ENCODE results near the gene KLC1. TPM values are rescaled to one million over a fixed set of nuclear protein-coding genes. Genes with fewer than 3 reads are reported as not detected.

KLC1 gene
- total RNA-seq, 2 experiments from 2014 or later: 171 to 206 TPM

- DNase-seq: no peak
- no peak for ATAC-seq
- H3K36me3 Mint-ChIP-seq: peaks cover 23% of the 10 kb centered on the region
- no peaks in the 10 kb centered on the region for H3K9me3 Mint-ChIP-seq (ENCODE audit: low read depth)
- no peak overlapping the region for H3K4me3 Mint-ChIP-seq
- no peak overlapping the region for H3K27ac Mint-ChIP-seq
- H3K27me3 Mint-ChIP-seq: no peaks in the 10 kb centered on the region
- CTCF ChIA-PET: no interaction called here
- H3K4me1 Mint-ChIP-seq: peaks cover 4% of the 10 kb centered on the region
Observed at GRCh38 chr14:103656031-103656755, 27.2 kb downstream of the KLC1 start.

DNA sequence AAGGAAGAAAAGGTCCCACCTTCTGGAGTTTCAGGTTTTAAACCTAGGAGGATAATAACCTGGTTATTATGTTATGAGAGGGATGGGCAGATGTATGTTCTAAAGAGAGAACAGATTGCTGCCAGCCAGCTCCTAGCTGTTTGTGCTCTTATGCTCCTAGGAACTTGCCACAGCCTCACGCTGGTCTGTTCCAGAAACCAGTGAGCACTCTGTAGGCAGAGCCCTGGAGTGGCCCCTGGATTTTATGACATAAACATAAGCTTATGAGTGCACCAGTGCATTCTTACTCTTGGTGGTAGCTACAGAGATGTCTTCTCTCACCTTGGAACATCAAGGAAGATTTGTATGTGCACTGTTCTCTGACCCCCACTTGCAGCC lies 27.7 kb downstream of the KLC1 start:
- peaks cover 25% of the 10 kb centered on the region for H3K36me3 Mint-ChIP-seq
- ATAC-seq: no peak

DNA sequence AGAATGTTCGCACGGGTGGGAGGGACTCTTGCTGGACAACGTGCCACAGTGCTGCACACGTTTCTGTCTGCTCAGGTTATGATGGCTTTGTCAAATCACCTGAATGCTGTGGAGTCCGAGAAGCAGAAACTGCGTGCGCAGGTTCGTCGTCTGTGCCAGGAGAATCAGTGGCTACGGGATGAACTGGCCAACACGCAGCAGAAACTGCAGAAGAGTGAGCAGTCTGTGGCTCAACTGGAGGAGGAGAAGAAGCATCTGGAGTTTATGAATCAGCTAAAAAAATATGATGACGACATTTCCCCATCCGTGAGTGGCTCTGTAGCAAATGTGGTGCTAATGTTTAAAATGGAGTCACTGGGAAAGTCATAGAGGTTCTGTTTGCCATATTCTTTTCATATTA lies 28.5 kb downstream of the KLC1 start:
- ATAC-seq (no peak), DNase-seq (no peak)
- H3K4me1 Mint-ChIP-seq: peaks cover 4% of the 10 kb centered on the region
- H3K9me3 Mint-ChIP-seq (ENCODE audit: low read depth): no peaks in the 10 kb centered on the region
- H3K27me3 Mint-ChIP-seq: no peaks in the 10 kb centered on the region
- peaks cover 28% of the 10 kb centered on the region for H3K36me3 Mint-ChIP-seq
- H3K27ac Mint-ChIP-seq: no peak overlapping the region
- no peak overlapping the region for H3K4me3 Mint-ChIP-seq
- CTCF ChIA-PET: interaction anchor here (0.6 kb wide), 1 partner anchor 74 kb away, joined by 3 read pairs; no protein-coding TSS in a partner anchor

More for the DNA sequence above, 27.7 kb downstream of the KLC1 start:
- CTCF ChIA-PET: no interaction called here
- Mint-ChIP-seq H3K4me1 (peaks cover 4% of the 10 kb centered on the region), H3K27me3 (no peaks in the 10 kb centered on the region), H3K4me3 (no peak overlapping the region), H3K27ac (no peak overlapping the region), H3K9me3 (ENCODE audit: low read depth) (no peaks in the 10 kb centered on the region)
- DNase-seq: no peak

GRCh38 chr14:103659631-103660030 lies 30.6 kb downstream of the KLC1 start:
- Mint-ChIP-seq H3K4me3 (no peak overlapping the region), H3K27me3 (no peaks in the 10 kb centered on the region), H3K27ac (no peak overlapping the region), H3K36me3 (peaks cover 31% of the 10 kb centered on the region), H3K4me1 (peaks cover 4% of the 10 kb centered on the region), H3K9me3 (ENCODE audit: low read depth) (no peaks in the 10 kb centered on the region)
- ATAC-seq (no peak), DNase-seq (no peak)
- CTCF ChIA-PET: no interaction called here

DNA sequence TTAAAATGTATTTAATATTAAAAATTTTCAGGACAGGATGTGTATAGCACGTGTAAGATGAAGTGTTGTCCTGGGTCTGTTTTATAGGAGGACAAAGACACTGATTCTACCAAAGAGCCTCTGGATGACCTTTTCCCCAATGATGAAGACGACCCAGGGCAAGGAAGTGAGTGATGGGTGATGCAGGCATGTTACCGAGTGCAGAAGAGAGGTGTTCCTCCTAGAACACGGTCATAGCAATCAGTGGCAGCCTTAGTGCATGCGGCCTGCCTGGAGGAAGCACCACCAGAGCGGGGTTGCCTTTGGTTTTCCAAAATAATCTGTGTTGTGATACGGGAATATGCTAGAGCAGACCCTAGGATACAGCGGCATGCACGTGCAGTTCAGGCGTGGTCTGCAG lies 33.0 kb downstream of the KLC1 start:
- Mint-ChIP-seq H3K4me3 (no peak overlapping the region), H3K27ac (no peak overlapping the region), H3K36me3 (peaks cover 33% of the 10 kb centered on the region), H3K27me3 (no peaks in the 10 kb centered on the region), H3K4me1 (no peaks in the 10 kb centered on the region), H3K9me3 (ENCODE audit: low read depth) (no peaks in the 10 kb centered on the region)
- no peak for DNase-seq
- no peak for ATAC-seq
- CTCF ChIA-PET: no interaction called here

DNA sequence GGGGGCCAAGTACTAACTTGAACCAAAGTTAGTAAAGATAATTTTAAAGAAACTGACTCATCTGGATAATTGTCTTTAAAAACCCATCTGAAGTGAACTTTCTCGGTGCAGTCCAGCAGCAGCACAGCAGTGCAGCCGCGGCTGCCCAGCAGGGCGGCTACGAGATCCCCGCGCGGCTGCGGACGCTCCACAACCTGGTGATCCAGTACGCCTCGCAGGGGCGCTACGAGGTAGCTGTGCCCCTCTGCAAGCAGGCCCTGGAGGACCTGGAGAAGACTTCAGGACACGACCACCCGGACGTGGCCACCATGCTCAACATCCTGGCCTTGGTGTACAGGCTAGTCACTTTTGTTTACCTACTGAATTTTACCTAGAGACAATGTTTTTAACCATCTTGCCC lies 33.6 kb downstream of the KLC1 start:
- Mint-ChIP-seq H3K9me3 (ENCODE audit: low read depth) (no peaks in the 10 kb centered on the region), H3K36me3 (peaks cover 33% of the 10 kb centered on the region), H3K27ac (no peak overlapping the region), H3K4me1 (no peaks in the 10 kb centered on the region), H3K4me3 (no peak overlapping the region), H3K27me3 (no peaks in the 10 kb centered on the region)
- ATAC-seq (no peak), DNase-seq (no peak)
- CTCF ChIA-PET: no interaction called here

GRCh38 chr14:103663506-103663905 lies 34.5 kb downstream of the KLC1 start:
- Mint-ChIP-seq H3K27me3 (no peaks in the 10 kb centered on the region), H3K27ac (no peak overlapping the region), H3K4me3 (no peak overlapping the region), H3K9me3 (ENCODE audit: low read depth) (no peaks in the 10 kb centered on the region), H3K36me3 (peaks cover 30% of the 10 kb centered on the region), H3K4me1 (no peaks in the 10 kb centered on the region)
- CTCF ChIA-PET: interaction anchor here (1.0 kb wide), 1 partner anchor 25 kb away, joined by 3 read pairs; no protein-coding TSS in a partner anchor
- no peak for ATAC-seq
- DNase-seq: no peak

DNA sequence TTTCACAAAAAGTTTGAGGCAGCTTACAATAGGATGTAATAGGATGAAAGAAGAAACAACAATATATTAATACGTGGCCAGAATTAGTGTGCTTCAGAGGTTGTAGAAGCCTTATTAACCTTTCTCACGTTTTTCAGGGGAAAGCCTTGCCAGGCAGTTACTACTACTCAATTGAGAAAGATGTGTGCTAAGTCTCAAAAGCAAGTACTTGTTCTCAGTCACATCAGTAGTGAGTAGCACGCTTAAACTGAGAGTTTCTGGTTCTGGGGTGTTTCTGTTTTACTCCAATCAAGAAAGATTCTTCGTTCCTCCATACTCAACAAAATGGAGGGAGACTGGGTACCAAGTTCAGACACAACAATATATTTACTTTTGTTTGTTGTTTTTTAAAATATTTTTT lies 38.7 kb downstream of the KLC1 start:
- CTCF ChIA-PET: no interaction called here
- Mint-ChIP-seq H3K9me3 (ENCODE audit: low read depth) (no peaks in the 10 kb centered on the region), H3K4me3 (no peak overlapping the region), H3K27ac (peak overlapping the region; percentile 52), H3K36me3 (peaks cover 33% of the 10 kb centered on the region), H3K4me1 (no peaks in the 10 kb centered on the region), H3K27me3 (no peaks in the 10 kb centered on the region)
- DNase-seq (no peak), ATAC-seq (no peak)

GRCh38 chr14:103668117-103668516 lies 39.1 kb downstream of the KLC1 start:
- CTCF ChIA-PET: no interaction called here
- Mint-ChIP-seq H3K9me3 (ENCODE audit: low read depth) (no peaks in the 10 kb centered on the region), H3K36me3 (peaks cover 37% of the 10 kb centered on the region), H3K4me1 (no peaks in the 10 kb centered on the region), H3K4me3 (no peak overlapping the region), H3K27me3 (no peaks in the 10 kb centered on the region), H3K27ac (no peak overlapping the region)
- DNase-seq: no peak
- ATAC-seq: no peak

DNA sequence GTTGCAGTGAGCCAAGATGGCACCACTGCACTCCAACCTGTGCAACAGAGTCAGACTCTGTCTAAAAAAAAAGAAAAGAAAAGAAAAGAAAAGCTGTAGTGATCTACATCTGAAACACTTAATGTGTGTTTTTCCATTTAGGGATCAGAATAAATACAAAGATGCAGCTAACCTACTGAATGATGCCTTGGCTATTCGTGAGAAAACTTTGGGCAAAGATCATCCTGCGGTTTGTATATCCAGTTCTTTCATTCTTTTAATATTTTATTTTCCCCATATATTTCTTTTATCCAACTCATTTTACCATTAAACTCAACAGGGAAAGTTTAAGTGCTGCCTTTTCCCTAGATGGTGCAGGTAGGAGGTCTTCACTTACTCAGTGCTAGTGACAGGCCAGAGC lies 40.4 kb downstream of the KLC1 start:
- Mint-ChIP-seq H3K4me3 (no peak overlapping the region), H3K27me3 (no peaks in the 10 kb centered on the region), H3K36me3 (peaks cover 36% of the 10 kb centered on the region), H3K4me1 (no peaks in the 10 kb centered on the region), H3K9me3 (ENCODE audit: low read depth) (no peaks in the 10 kb centered on the region), H3K27ac (no peak overlapping the region)
- DNase-seq: no peak
- CTCF ChIA-PET: no interaction called here
- no peak for ATAC-seq

GRCh38 chr14:103671911-103672310 lies 42.9 kb downstream of the KLC1 start:
- CTCF ChIA-PET: no interaction called here
- Mint-ChIP-seq H3K27me3 (no peaks in the 10 kb centered on the region), H3K4me3 (no peak overlapping the region), H3K9me3 (ENCODE audit: low read depth) (no peaks in the 10 kb centered on the region), H3K4me1 (no peaks in the 10 kb centered on the region), H3K36me3 (peaks cover 43% of the 10 kb centered on the region), H3K27ac (no peak overlapping the region)
- no peak for DNase-seq
- ATAC-seq: no peak

DNA sequence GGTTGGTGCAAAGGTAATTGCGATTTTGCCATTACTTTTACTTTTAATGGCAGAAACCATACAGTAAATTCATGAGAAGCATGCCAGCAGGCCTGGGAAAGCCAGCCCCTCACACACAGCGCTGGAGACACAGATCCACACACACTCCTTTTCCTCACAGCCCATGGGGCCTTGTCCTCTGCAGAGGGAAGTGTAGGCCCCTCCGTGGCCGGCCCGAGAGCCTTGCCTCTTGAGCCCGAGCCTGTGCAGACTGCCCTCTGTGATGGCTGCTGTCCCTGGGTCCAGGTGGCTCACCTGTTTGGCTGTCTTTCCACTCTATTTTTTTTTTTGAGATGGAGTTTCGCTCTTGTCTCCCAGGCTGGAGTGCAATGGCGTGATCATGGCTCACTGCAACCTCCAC lies 46.9 kb downstream of the KLC1 start:
- peaks cover 55% of the 10 kb centered on the region for H3K36me3 Mint-ChIP-seq
- peaks cover 7% of the 10 kb centered on the region for H3K4me1 Mint-ChIP-seq
- no peak overlapping the region for H3K4me3 Mint-ChIP-seq
- CTCF ChIA-PET: no interaction called here
- H3K27ac Mint-ChIP-seq: no peak overlapping the region
- H3K9me3 Mint-ChIP-seq (ENCODE audit: low read depth): no peaks in the 10 kb centered on the region
- H3K27me3 Mint-ChIP-seq: no peaks in the 10 kb centered on the region
- DNase-seq (no peak), ATAC-seq (no peak)

DNA sequence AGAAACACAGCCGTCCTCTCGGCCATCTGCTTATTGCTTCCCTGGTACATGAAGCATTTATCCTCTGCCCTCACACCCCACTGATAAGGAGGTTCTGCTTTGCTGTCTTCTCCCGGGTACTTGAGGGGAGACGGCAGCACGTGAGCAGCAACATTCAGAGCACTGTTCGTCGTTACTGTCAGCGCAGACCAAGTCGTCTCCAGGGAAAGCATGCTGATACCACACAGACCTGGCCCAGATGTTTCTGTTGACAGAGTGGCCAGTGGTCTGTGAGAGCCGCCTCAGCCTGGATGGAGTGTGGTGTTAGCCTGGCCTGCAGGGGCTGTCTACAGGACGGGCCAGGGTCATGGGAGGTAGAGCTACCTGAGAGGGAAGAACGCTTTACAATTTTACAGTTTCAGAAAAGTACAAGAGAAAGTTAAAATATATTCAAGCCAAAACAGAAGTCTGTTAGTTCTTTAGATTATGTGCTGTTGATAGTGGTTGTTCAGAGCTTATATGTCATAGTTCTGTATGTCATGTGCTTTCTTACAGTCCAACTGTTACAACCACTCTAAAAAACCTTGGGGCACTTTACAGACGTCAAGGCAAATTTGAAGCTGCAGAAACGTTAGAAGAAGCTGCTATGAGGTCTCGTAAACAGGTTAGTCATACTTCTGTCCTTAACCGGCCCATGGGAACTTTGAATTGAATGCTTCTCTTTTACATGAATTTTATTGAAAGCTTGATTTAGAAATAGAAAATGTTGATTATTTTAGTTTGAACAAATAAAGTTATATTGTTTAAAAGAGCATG lies 48.1 kb downstream of the KLC1 start:
- CTCF ChIA-PET: no interaction called here
- no peak overlapping the region for H3K4me3 Mint-ChIP-seq
- ATAC-seq: no peak
- H3K36me3 Mint-ChIP-seq: peaks cover 55% of the 10 kb centered on the region
- no peak for DNase-seq
- H3K27ac Mint-ChIP-seq: no peak overlapping the region
- no peaks in the 10 kb centered on the region for H3K27me3 Mint-ChIP-seq
- peaks cover 7% of the 10 kb centered on the region for H3K4me1 Mint-ChIP-seq
- no peaks in the 10 kb centered on the region for H3K9me3 Mint-ChIP-seq (ENCODE audit: low read depth)

DNA sequence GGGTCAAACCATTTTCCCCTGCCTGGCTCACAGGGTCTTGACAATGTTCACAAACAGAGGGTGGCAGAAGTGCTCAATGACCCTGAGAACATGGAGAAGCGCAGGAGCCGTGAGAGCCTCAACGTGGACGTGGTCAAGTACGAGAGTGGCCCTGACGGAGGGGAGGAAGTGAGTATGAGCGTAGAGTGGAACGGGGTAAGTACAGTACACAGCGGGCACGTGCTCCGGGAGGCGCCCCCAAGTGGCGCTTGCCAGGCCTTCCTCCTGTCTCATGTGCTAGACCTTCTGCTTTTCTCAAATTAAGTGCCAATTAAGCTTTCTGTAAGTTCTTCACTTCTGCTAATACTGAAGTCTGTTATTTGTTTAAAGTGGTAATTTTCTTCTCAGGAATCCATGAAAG lies 50.3 kb downstream of the KLC1 start:
- Mint-ChIP-seq H3K9me3 (ENCODE audit: low read depth) (no peaks in the 10 kb centered on the region), H3K4me3 (no peak overlapping the region), H3K36me3 (peaks cover 52% of the 10 kb centered on the region), H3K4me1 (peaks cover 7% of the 10 kb centered on the region), H3K27me3 (no peaks in the 10 kb centered on the region), H3K27ac (no peak overlapping the region)
- CTCF ChIA-PET: interaction anchor here (1.1 to 1.6 kb wide), 6 partner anchors 9 to 122 kb away, joined by 3 to 5 read pairs (median 4); no protein-coding TSS in a partner anchor
- ATAC-seq (peak; percentile 65), DNase-seq (peak; percentile 55)
